ENCODE measurements around the gene NPAS3. TPM values are rescaled to one million over a fixed set of nuclear protein-coding genes. Genes with fewer than 3 reads are reported as not detected.
A peak's percentile ranks its signal among the peaks of the same experiment; 100 is the strongest.

The NPAS3 gene
- total RNA-seq, 6 experiments from 2014 or later, result 0.11 to 0.83 (median 0.21) TPM; not detected in 2

DNA sequence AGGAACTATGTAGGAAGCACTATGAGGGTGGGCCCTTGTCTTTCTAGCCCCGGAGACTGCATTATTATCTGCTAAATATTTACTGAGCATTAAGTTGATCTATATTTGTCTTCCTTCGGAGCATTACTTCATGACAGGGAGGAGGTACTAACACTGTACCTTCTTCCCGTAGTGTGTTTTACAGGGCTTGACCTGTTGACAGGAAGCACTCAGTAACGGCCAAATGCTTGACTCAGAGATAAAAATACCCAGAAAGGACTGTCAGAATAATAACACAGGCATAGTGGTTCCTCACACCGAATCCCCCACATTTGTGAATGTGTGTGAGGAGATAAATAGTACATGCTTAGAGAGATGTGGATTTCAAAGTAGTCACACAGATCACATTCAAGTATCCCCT, 545.6 kb downstream of the NPAS3 start:
- no peak overlapping the region for H3K4me3 ChIP-seq
- TF ChIP-seq POLR2A (IDR thresholded peaks at IDR 0.05) (no peak), CTCF (IDR thresholded peaks at IDR 0.05) (no peak)
- DNase-seq, result no peak
- ATAC-seq, result peak in 2 of 4 donors; percentile 28 to 37
- H3K9me3 ChIP-seq, result no peaks in the 10 kb centered on the region
- H3K27ac ChIP-seq, result no peak overlapping the region
- intact Hi-C loops (cut with DNase I), result no loop called here
- H3K27me3 ChIP-seq, result no peaks in the 10 kb centered on the region
- 13% methylated on average over 5 of the region's 5 CpGs for WGBS (ENCODE audit: insufficient coverage, low coverage, low lambda C conversion rate, missing lambda C conversion rate)
- no peaks in the 10 kb centered on the region for H3K4me1 ChIP-seq
- no peaks in the 10 kb centered on the region for H3K36me3 ChIP-seq

GRCh38 chr14:33486332-33486890, 547.7 kb downstream of the NPAS3 start:
- ATAC-seq, result no peak
- no peaks in the 10 kb centered on the region for H3K4me1 ChIP-seq
- intact Hi-C loops (cut with DNase I), result no loop called here
- no peaks in the 10 kb centered on the region for H3K36me3 ChIP-seq
- WGBS (ENCODE audit: insufficient coverage, low coverage, low lambda C conversion rate, missing lambda C conversion rate), result 26% methylated on average over 2 of the region's 2 CpGs
- no peak overlapping the region for H3K4me3 ChIP-seq
- H3K27ac ChIP-seq, result no peak overlapping the region
- DNase-seq, result no peak
- H3K27me3 ChIP-seq, result no peaks in the 10 kb centered on the region
- no peaks in the 10 kb centered on the region for H3K9me3 ChIP-seq
- TF ChIP-seq POLR2A (IDR thresholded peaks at IDR 0.05), result no peak
- TF ChIP-seq CTCF (IDR thresholded peaks at IDR 0.05), result no peak

GRCh38 chr14:33488582-33488981, 549.9 kb downstream of the NPAS3 start:
- ATAC-seq, result no peak
- intact Hi-C loops (cut with DNase I), result no loop called here
- Histone ChIP-seq H3K27ac (no peak overlapping the region), H3K36me3 (no peaks in the 10 kb centered on the region), H3K4me1 (no peaks in the 10 kb centered on the region), H3K4me3 (no peak overlapping the region), H3K9me3 (no peaks in the 10 kb centered on the region), H3K27me3 (no peaks in the 10 kb centered on the region)
- DNase-seq, result no peak
- 74% methylated on average over 5 of the region's 5 CpGs for whole genome bisulfite sequencing (ENCODE audit: insufficient coverage, low coverage, low lambda C conversion rate, missing lambda C conversion rate)
- no peak for TF ChIP-seq POLR2A (IDR thresholded peaks at IDR 0.05)
- no peak for TF ChIP-seq CTCF (IDR thresholded peaks at IDR 0.05)

GRCh38 chr14:33490555-33490954, 551.9 kb downstream of the NPAS3 start:
- Histone ChIP-seq H3K27me3 (no peaks in the 10 kb centered on the region), H3K9me3 (no peaks in the 10 kb centered on the region), H3K36me3 (no peaks in the 10 kb centered on the region), H3K4me1 (no peaks in the 10 kb centered on the region), H3K4me3 (no peak overlapping the region), H3K27ac (no peak overlapping the region)
- no peak for DNase-seq
- WGBS (ENCODE audit: insufficient coverage, low coverage, low lambda C conversion rate, missing lambda C conversion rate), result 28% methylated on average over 2 of the region's 4 CpGs
- no peak for TF ChIP-seq POLR2A (IDR thresholded peaks at IDR 0.05)
- no peak for TF ChIP-seq CTCF (IDR thresholded peaks at IDR 0.05)
- intact Hi-C loops (cut with DNase I), result no loop called here
- no peak for ATAC-seq

- no peaks in the 10 kb centered on the region for H3K4me1 ChIP-seq
- no peak overlapping the region for H3K4me3 ChIP-seq
- H3K27me3 ChIP-seq, result no peaks in the 10 kb centered on the region
- H3K27ac ChIP-seq, result no peak overlapping the region
- 67% methylated on average over 4 of the region's 4 CpGs for WGBS (ENCODE audit: insufficient coverage, low coverage, low lambda C conversion rate, missing lambda C conversion rate)
- no peak for DNase-seq
- no peak for ATAC-seq
- no peaks in the 10 kb centered on the region for H3K9me3 ChIP-seq
- no peaks in the 10 kb centered on the region for H3K36me3 ChIP-seq
- intact Hi-C loops (cut with DNase I), result no loop called here
- TF ChIP-seq CTCF (IDR thresholded peaks at IDR 0.05), result no peak
- TF ChIP-seq POLR2A (IDR thresholded peaks at IDR 0.05), result no peak
These were observed 552.4 kb downstream of the NPAS3 start for GRCh38 chr14:33491112-33491511.
